ENCODE results near the gene TLE4.

- TF ChIP-seq CTCF (conservative IDR thresholded peaks at IDR 0.05 in 1 of 2, IDR thresholded peaks at IDR 0.05 in 1 of 2; ENCODE audit: low read depth in 1 of 2, low read length in 2 of 2) (no peak), EZH2 (IDR thresholded peaks at IDR 0.05; ENCODE audit: low read length, missing control alignments) (no peak)
Observed at GRCh38 chr9:79705704-79706103, 133.9 kb downstream of the TLE4 start.
